Smooth muscle cell of the brain vasculature (primary cell): ENCODE results near the gene KCNIP2.
A peak's percentile ranks its signal among the peaks of the same experiment; 100 is the strongest.

Source experiments
- DNase-seq: peaks from one replicate; pipeline ENCODE4 v3.0.0-alpha.2; 2012; ENCODE audit warnings: low read depth, low spot score

The KCNIP2 gene

DNA sequence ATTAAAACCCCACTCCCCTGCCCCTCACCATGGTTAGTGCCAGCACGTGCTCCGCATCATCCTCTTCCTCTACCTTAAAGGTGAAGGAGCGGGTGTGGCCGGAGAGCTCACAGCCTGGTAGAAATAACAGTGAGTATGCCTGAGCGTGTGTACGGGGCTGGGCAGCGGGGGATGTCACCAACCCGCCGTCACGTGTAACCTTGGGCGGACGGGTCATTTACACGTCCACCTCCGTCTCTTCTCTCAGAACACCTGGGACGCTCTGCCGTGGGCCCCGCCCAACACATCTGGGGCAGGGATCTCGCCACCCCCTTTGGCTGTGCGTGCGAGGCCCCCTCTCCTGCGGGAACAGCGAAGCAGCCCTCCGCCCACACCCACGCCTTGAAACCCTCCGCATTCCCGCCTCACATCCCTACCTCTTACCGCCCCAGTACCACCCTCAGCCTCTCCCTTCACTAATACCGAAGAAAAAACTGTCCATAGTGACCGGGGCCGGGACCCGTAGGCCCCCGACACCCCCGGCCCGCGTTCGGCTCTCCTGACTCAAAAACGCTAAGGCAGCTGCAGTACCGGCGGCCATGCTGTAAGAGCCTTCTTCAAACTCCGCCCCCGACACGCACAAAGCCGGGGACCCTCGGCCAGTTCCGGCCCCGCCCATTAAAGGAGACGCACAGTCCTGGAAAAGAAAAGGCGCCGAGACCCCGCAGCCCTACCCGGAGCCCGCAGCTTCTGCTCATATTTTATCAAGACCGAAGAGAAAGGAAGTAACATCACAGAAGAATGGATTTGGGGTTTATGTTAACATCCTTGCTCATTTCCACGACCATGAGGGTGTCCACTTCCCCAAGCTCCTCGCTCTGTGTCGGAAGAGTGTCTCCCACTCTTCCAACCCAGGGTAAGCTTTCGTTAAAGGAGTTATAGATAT, 60.5 kb downstream of the KCNIP2 start, which contains the start of gene NPM3:
Gene NPM3 (minus strand): TSS at position 636 of the 925 bp plus-strand sequence. CDS start 56 bp downstream, at position 580.
- DNase-seq, result peak; percentile 52

- no peak for DNase-seq
Measured at GRCh38 chr10:101781984-101782810, 61.4 kb downstream of the KCNIP2 start.

- DNase-seq, result no peak
Measured at GRCh38 chr10:101781655-101781983, 62.0 kb downstream of the KCNIP2 start.

GRCh38 chr10:101780818-101781654, 62.6 kb downstream of the KCNIP2 start:
- DNase-seq, result no peak

GRCh38 chr10:101780187-101780817, 63.3 kb downstream of the KCNIP2 start:
- DNase-seq, result no peak

DNA sequence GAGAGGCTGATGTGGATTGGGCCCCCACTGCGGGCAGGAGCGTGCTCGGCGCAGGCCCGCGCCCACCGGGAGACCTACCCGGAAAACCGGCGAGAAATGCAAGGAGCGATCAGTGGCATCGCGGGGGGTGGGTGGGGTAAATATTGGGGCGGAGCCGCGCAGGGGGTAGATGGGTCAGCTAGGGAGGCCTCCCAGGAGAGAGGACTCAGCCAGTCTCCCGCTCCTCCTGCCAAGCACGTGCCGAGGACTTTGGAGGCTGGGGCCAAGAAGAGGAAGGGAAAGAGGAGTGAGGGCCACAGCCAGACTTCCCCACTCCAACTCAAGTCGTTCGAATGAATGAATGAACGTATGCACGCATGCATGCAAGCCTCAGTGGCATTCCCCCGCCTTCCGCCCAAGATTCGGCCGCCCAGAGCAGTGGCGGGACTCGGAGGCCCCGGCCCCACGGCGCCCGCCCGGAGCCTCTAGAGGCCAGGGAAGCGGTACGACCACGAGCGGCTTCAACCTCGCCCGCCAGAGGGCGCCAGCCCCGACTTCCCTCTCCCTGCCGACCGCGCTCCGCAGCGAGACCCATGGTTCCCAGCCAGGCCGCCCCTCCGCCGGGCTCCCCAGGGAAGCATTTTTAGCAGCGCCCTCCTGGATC, 63.9 kb downstream of the KCNIP2 start:
- no peak for DNase-seq

GRCh38 chr10:101778781-101779543, 64.6 kb downstream of the KCNIP2 start:
- no peak for DNase-seq

- DNase-seq, result no peak
Measured at GRCh38 chr10:101778151-101778780, 65.3 kb downstream of the KCNIP2 start.

DNA sequence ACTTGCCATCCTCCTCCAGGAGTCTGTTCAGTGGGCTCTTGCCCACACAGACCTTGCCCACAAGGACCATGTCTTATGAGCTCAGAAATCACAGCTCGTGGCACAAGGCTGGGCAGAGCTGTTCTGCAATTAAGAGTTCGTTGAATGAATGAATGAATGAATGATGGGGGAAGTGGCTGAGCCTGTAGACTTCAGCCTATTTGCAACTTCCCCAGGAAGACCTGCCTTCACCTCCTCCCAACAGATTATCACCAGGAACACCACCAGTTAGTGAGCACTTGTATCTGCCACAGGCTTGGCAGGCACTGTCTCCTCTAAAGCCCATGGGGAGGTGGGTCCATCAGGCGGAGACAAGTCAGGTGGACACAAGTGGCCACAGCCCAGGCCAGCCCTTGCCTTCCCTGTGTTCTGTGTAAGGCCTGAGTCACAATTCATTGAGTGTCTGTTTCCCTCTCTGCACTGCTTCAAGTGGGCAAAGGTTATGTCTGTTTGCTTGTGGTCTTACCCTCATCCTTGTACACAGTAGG, 65.9 kb downstream of the KCNIP2 start:
- no peak for DNase-seq

DNA sequence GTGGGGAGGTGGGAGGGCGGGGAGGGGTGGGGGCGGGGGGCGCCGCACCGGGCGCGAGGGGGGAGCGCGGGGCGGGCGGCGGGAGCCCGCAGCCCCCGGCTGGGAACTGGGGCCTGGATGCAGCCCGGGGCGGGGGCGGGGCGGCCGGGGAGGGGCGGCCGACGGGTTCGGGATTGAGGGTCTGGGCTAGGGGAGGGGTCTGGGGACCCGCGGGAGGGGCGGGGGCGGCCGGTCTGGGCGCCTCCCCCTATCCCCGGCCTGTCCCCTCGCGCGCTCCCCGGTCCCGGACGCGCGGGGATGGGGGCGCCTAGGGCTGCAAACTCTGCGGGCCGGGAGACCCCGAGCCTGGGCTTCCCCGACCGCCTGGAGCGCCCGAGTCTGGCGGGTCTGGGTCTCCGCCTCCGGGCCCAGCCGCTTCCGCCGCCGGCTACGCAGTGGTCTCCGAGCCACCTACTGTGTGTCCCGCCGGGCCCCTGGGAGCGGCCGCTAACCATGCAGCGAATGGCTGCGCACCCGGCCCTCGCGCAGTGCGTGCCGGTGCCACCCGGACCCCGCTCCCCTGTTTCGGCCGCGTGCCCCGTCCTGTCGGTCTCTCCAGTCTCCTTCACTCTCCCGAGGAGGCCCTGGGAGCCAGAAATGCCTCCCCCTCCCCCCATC, 67.3 kb downstream of the KCNIP2 start:
- DNase-seq, result no peak
